Peyer's patch (tissue), 4 donors: ENCODE data around the gene KIF18A. TPM values are rescaled to one million over a fixed set of nuclear protein-coding genes. Genes with fewer than 3 reads are reported as not detected.

Experiments used
- DNase-seq, 3 donors: peaks; one replicate each; pipeline ENCODE4 v3.0.0-alpha.2; 2017 to 2019
- H3K27ac ChIP-seq, 4 donors: fragments of 200-600 bp; sonication (generic); one replicate each; pipeline ENCODE4 v1.5.1; 2016 to 2019
- H3K27me3 ChIP-seq, 2 donors: fragments of 200-600 bp; sonication (generic); one replicate each; pipeline ENCODE4 v1.5.1; 2019
- H3K36me3 ChIP-seq, 3 donors: fragments of 200-600 bp; sonication (generic); one replicate each; pipeline ENCODE4 v1.5.1; 2016 to 2019
- H3K4me1 ChIP-seq, 4 donors: fragments of 200-600 bp; sonication (generic); one replicate each; pipeline ENCODE4 v1.5.1; 2016 to 2019
- H3K4me3 ChIP-seq, 4 donors: fragments of 200-600 bp; sonication (generic); 1 replicate in 3 of 4; 2 replicates in 1 of 4; pipeline ENCODE4 v1.5.1; 2016 to 2019; ENCODE audit warnings: mild to moderate bottlenecking in 1 of 4
- H3K9me3 ChIP-seq, 4 donors: fragments of 200-600 bp; sonication (generic); one replicate each; pipeline ENCODE4 v1.5.1; 2016 to 2019; ENCODE audit warnings: mild to moderate bottlenecking in 1 of 4
- CTCF ChIP-seq, 6 experiments: fragments of 450-650 bp in 4 of 6; fragments of 200-600 bp in 2 of 6; sonication (generic) in 1 of 6; IDR thresholded peaks; one replicate each; pipeline ENCODE4 v1.5.1; 2017 to 2019; ENCODE audit warnings: antibody characterized with exemption in 6 of 6, mild to moderate bottlenecking in 3 of 6, moderate library complexity in 1 of 6
- POLR2A ChIP-seq, 2 donors: fragments of 450-650 bp; IDR thresholded peaks; one replicate each; pipeline ENCODE4 v1.5.1; 2017; ENCODE audit warnings: antibody characterized with exemption in 2 of 2, mild to moderate bottlenecking in 2 of 2, moderate library complexity in 2 of 2
- total RNA-seq, 4 donors: library from RNA; depleted of rRNA; stranded (reverse); fragments of >200 nt; gene quantifications; one replicate each; pipeline ENCODE4 v1.1.0, GENCODE V29; 2016

Gene KIF18A
- total RNA-seq, 4 donors from 2014 or later = 0.94 to 9.1 (median 3.1) TPM

GRCh38 chr11:28049338-28050216 is 58.4 kb downstream of the KIF18A start:
- Histone ChIP-seq H3K4me1 (no peaks in the 10 kb centered on the region), H3K27me3 (no peaks in the 10 kb centered on the region), H3K9me3 (no peaks in the 10 kb centered on the region), H3K4me3 (no peak overlapping the region), H3K27ac (no peak overlapping the region), H3K36me3 (no peaks in the 10 kb centered on the region)
- no peak for DNase-seq
- TF ChIP-seq CTCF (IDR thresholded peaks at IDR 0.05) (no peak), POLR2A (IDR thresholded peaks at IDR 0.05) (no peak)

GRCh38 chr11:28048812-28049211 is 59.1 kb downstream of the KIF18A start:
- Histone ChIP-seq H3K4me3 (no peak overlapping the region), H3K27ac (no peak overlapping the region), H3K4me1 (no peaks in the 10 kb centered on the region), H3K9me3 (no peaks in the 10 kb centered on the region), H3K36me3 (no peaks in the 10 kb centered on the region), H3K27me3 (no peaks in the 10 kb centered on the region)
- DNase-seq = no peak
- TF ChIP-seq POLR2A (IDR thresholded peaks at IDR 0.05) (no peak), CTCF (IDR thresholded peaks at IDR 0.05) (no peak)

- Histone ChIP-seq H3K27me3 (no peaks in the 10 kb centered on the region), H3K36me3 (no peaks in the 10 kb centered on the region), H3K4me1 (no peaks in the 10 kb centered on the region), H3K27ac (no peak overlapping the region), H3K9me3 (no peaks in the 10 kb centered on the region), H3K4me3 (no peak overlapping the region)
- TF ChIP-seq CTCF (IDR thresholded peaks at IDR 0.05) = no peak
- no peak for TF ChIP-seq POLR2A (IDR thresholded peaks at IDR 0.05)
- DNase-seq = no peak
These were observed 63.8 kb downstream of the KIF18A start for GRCh38 chr11:28043930-28044709.

GRCh38 chr11:28040384-28040783 is 67.6 kb downstream of the KIF18A start:
- no peak overlapping the region for H3K27ac ChIP-seq
- no peaks in the 10 kb centered on the region for H3K27me3 ChIP-seq
- TF ChIP-seq CTCF (IDR thresholded peaks at IDR 0.05) (no peak), POLR2A (IDR thresholded peaks at IDR 0.05) (no peak)

GRCh38 chr11:28038775-28039174 is 69.2 kb downstream of the KIF18A start:
- no peaks in the 10 kb centered on the region for H3K4me1 ChIP-seq
- no peaks in the 10 kb centered on the region for H3K27me3 ChIP-seq
- no peak overlapping the region for H3K27ac ChIP-seq
- no peak for TF ChIP-seq CTCF (IDR thresholded peaks at IDR 0.05)
- TF ChIP-seq POLR2A (IDR thresholded peaks at IDR 0.05) = no peak
- no peak for DNase-seq
- no peak overlapping the region for H3K4me3 ChIP-seq
- H3K36me3 ChIP-seq = no peaks in the 10 kb centered on the region
- H3K9me3 ChIP-seq = no peaks in the 10 kb centered on the region

More at GRCh38 chr11:28040384-28040783, 67.6 kb downstream of the KIF18A start:
- Histone ChIP-seq H3K9me3 (no peaks in the 10 kb centered on the region), H3K4me3 (no peak overlapping the region), H3K36me3 (no peaks in the 10 kb centered on the region), H3K4me1 (no peaks in the 10 kb centered on the region)
- no peak for DNase-seq
